ENCODE results near the gene FOXD4L4.
"Not testable (repeated sequence)": the region's sequence is repeated elsewhere in the genome, so short reads cannot be mapped to it uniquely, and the experiment has no call there.

GRCh38 chr9:65738133-65738532, 1.2 kb downstream of the FOXD4L4 start:
- TF ChIP-seq POLR2A (IDR thresholded peaks at IDR 0.05; ENCODE audit: low read length); GATA1 (IDR thresholded peaks at IDR 0.05; ENCODE audit: low read depth, low read length): not testable (repeated sequence)
